Hepatocyte (in vitro differentiated cells): ENCODE data around the gene CETP. TPM values are rescaled to one million over a fixed set of nuclear protein-coding genes. Genes with fewer than 3 reads are reported as not detected.

Experiments used
- DNase-seq: peaks from one replicate; pipeline ENCODE4 v3.0.0-alpha.2; 2016; ENCODE audit warnings: low spot score
- H2AFZ ChIP-seq: fragments of 200-600 bp; sonication (generic); 2 replicates; pipeline ENCODE4 v1.6.0; 2016; ENCODE audit warnings: antibody characterized with exemption, mild to moderate bottlenecking
- H3K27ac ChIP-seq: fragments of 200-600 bp; sonication (generic); 2 replicates; pipeline ENCODE4 v1.5.1; 2016; ENCODE audit warnings: mild to moderate bottlenecking
- H3K27me3 ChIP-seq: fragments of 200-600 bp; sonication (generic); 2 replicates; pipeline ENCODE4 v1.6.1; 2016
- H3K36me3 ChIP-seq: fragments of 200-600 bp; sonication (generic); replicated peaks from 2 replicates; pipeline ENCODE4 v1.5.1; 2016; ENCODE audit warnings: low read depth; ENCODE audit not compliant: insufficient read depth
- H3K4me1 ChIP-seq: fragments of 200-600 bp; sonication (generic); 2 replicates; pipeline ENCODE4 v1.5.1; 2016; ENCODE audit warnings: mild to moderate bottlenecking, moderate library complexity; ENCODE audit not compliant: insufficient read depth
- H3K4me2 ChIP-seq: fragments of 200-600 bp; sonication (generic); 2 replicates; pipeline ENCODE4 v1.6.0; 2016
- H3K4me3 ChIP-seq: fragments of 200-600 bp; sonication (generic); 2 replicates; pipeline ENCODE4 v1.5.1; 2016; ENCODE audit warnings: mild to moderate bottlenecking
- H3K79me2 ChIP-seq: fragments of 200-600 bp; sonication (generic); 2 replicates; pipeline ENCODE4 v1.6.0; 2017; ENCODE audit warnings: mild to moderate bottlenecking
- H3K9me2 ChIP-seq: fragments of 200-600 bp; sonication (generic); replicated peaks from 2 replicates; pipeline ENCODE4 v1.6.0; 2017; ENCODE audit warnings: mild to moderate bottlenecking; ENCODE audit not compliant: insufficient read depth
- H3K9me3 ChIP-seq: fragments of 200-600 bp; sonication (generic); 2 replicates; pipeline ENCODE4 v1.5.1; 2016; ENCODE audit warnings: low read depth, mild to moderate bottlenecking
- H4K20me1 ChIP-seq: fragments of 200-600 bp; sonication (generic); 2 replicates; pipeline ENCODE4 v1.6.0; 2016; ENCODE audit warnings: mild to moderate bottlenecking; ENCODE audit not compliant: insufficient read depth, poor library complexity, severe bottlenecking
- EZH2 ChIP-seq: fragments of 200-600 bp; sonication (generic); IDR thresholded peaks from 2 replicates; pipeline ENCODE4 v1.6.1; 2016; ENCODE audit warnings: antibody characterized with exemption, mild to moderate bottlenecking, borderline replicate concordance
- EZH2phosphoT487 ChIP-seq: fragments of 200-600 bp; sonication (generic); IDR thresholded peaks from one replicate; pipeline ENCODE4 v1.6.1; 2018; ENCODE audit warnings: antibody characterized with exemption, mild to moderate bottlenecking, low read depth, moderate library complexity; ENCODE audit not compliant: unreplicated experiment, severe bottlenecking
- WGBS: methylation state at CpG from one replicate; pipeline ENCODE4 v1.1.6; 2016; ENCODE audit warnings: low lambda C conversion rate; ENCODE audit errors: missing lambda C conversion rate; 5-methylcytosine and 5-hydroxymethylcytosine counted together
- polyA plus RNA-seq: library from polyadenylated mRNA; unstranded; fragments of >200 nt; fragmentation: Nextera tagmentation; extraction: Ambion mirVana; gene quantifications from 2 replicates; pipeline ENCODE4 v1.2.1, GENCODE V29; 2016
- total RNA-seq: library from RNA; depleted of rRNA; stranded (reverse); fragments of >200 nt; gene quantifications from 2 replicates; pipeline ENCODE4 v1.2.3, GENCODE V29; 2014
- TF ChIP-seq, protein P1 (sequence below): fragments of 200-600 bp; sonication (generic); IDR thresholded peaks from 2 replicates; pipeline ENCODE4 v1.5.1; 2016; ENCODE audit warnings: antibody characterized with exemption, mild to moderate bottlenecking; ENCODE audit not compliant: poor library complexity

CETP gene
- total and polyA plus RNA-seq, 2 experiments from 2014 or later: not detected

DNA sequence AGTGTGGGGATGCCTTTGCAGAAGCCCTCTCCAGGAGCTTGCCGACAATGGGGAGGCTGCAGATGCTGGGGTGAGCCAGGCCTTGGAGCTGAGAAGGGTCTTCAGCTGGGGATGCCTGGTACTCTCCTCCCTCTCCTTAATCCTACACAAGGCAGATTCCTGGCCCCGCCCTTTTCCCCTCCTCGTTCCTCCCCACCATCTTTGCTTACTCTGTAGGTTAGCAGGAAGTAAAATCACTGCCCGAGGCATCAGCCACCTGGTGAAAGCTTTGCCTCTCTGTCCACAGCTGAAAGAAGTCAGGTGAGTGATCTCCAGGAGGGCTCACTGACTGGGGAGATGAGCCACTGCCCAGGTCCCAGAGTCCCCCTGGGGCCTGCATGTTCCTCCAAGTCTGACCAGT lies 66.3 kb downstream of the CETP start:
- Histone ChIP-seq H3K79me2 (no peaks in the 10 kb centered on the region), H3K9me2 (no peaks in the 10 kb centered on the region), H3K4me2 (no peak overlapping the region), H3K4me3 (no peak overlapping the region), H3K36me3 (no peaks in the 10 kb centered on the region), H3K27me3 (no peaks in the 10 kb centered on the region), H3K4me1 (no peaks in the 10 kb centered on the region), H3K9me3 (no peaks in the 10 kb centered on the region), H3K27ac (no peak overlapping the region), H2AFZ (no peak overlapping the region), H4K20me1 (no peaks in the 10 kb centered on the region)
- 69% methylated on average over 4 of the region's 4 CpGs for WGBS
- no peak for DNase-seq
- TF ChIP-seq EZH2: no peak
- TF ChIP-seq EZH2phosphoT487: no peak
- TF ChIP-seq, protein P1, sequence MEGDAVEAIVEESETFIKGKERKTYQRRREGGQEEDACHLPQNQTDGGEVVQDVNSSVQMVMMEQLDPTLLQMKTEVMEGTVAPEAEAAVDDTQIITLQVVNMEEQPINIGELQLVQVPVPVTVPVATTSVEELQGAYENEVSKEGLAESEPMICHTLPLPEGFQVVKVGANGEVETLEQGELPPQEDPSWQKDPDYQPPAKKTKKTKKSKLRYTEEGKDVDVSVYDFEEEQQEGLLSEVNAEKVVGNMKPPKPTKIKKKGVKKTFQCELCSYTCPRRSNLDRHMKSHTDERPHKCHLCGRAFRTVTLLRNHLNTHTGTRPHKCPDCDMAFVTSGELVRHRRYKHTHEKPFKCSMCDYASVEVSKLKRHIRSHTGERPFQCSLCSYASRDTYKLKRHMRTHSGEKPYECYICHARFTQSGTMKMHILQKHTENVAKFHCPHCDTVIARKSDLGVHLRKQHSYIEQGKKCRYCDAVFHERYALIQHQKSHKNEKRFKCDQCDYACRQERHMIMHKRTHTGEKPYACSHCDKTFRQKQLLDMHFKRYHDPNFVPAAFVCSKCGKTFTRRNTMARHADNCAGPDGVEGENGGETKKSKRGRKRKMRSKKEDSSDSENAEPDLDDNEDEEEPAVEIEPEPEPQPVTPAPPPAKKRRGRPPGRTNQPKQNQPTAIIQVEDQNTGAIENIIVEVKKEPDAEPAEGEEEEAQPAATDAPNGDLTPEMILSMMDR: no peak

DNA sequence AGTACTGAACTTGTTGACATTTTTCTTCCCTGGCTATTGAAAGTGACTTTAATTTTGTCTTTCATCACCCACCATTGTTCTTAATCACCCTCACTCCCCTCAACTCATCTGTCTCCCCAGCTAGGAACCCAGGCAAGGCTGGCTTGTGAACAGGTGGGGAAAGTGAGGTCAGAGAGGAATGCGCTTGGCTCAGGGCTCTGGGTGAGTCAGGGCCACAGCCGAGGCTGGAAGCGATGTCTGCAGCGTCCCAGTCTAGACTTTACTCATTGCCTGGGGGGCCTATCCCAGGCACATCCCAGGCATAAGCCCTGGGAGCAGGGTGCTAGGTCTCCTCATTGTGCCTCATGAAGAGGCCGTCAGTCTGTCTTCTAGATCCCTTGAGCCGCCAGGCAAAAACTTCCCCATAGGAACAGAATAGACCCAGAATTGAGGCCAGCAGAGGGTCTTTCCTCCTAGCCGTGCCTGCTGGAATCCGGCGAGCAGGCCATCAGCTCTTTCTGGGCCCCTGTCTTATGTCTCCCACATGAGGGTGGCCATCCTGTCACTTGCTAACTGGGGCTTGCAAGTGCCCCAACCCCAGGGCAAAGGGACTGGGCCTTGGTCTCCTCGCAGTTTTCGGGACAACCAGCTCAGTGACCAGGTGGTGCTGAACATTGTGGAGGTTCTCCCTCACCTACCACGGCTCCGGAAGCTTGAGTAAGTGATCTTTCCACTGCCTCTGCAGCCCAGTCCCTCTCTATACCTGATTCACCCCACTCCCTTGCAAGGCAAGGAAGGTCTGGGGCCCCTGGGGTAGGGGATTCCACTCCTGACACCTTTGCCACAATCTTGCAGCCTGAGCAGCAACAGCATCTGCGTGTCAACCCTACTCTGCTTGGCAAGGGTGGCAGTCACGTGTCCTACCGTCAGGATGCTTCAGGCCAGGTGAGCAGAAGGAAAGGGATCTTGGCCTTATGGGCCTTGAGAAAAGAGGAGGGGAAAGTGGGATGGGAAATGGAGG lies 67.7 kb downstream of the CETP start:
- WGBS: 90% methylated on average over 16 of the region's 16 CpGs
- Histone ChIP-seq H3K36me3 (no peaks in the 10 kb centered on the region), H3K27ac (no peak overlapping the region), H3K4me2 (no peak overlapping the region), H4K20me1 (no peaks in the 10 kb centered on the region), H3K4me1 (no peaks in the 10 kb centered on the region), H3K4me3 (no peak overlapping the region), H3K9me2 (no peaks in the 10 kb centered on the region), H2AFZ (no peak overlapping the region), H3K79me2 (no peaks in the 10 kb centered on the region), H3K27me3 (no peaks in the 10 kb centered on the region), H3K9me3 (no peaks in the 10 kb centered on the region)
- no peak for DNase-seq
- no peak for TF ChIP-seq EZH2phosphoT487
- no peak for TF ChIP-seq EZH2

DNA sequence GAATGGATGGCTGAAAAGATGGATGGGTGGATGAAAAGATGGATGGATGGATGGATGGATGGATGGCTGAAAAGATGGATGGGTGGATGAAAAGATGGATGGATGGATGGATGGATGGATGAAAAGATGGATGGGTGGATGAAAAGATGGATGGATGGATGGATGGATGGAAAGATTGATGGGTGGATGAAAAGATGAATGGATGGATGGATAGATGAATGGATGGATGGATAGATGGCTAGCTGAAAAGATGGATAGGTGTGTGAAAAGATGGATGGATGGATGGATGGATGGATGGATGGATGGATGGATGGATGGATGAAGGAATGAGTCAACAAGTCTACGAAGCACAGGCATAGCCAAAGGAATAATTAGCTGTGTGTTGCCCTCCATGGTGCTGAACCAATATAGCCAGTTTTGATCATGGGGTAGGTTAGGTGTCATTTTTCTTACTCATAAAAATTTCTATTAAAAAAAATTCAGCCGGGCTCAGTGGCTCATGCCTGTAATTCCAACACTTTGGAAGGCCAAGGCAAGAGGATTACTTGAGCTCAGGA lies 68.7 kb downstream of the CETP start:
- H4K20me1 ChIP-seq: no peaks in the 10 kb centered on the region
- 84% methylated on average over 2 of the region's 2 CpGs for WGBS

More for the DNA sequence above, 68.7 kb downstream of the CETP start:
- Histone ChIP-seq H3K27me3 (no peaks in the 10 kb centered on the region), H3K4me3 (no peak overlapping the region), H3K9me2 (no peaks in the 10 kb centered on the region), H3K4me2 (no peak overlapping the region), H3K79me2 (no peaks in the 10 kb centered on the region), H3K27ac (no peak overlapping the region), H3K4me1 (no peaks in the 10 kb centered on the region), H3K36me3 (no peaks in the 10 kb centered on the region), H2AFZ (no peak overlapping the region), H3K9me3 (no peaks in the 10 kb centered on the region)
- DNase-seq: no peak
- no peak for TF ChIP-seq EZH2
- no peak for TF ChIP-seq EZH2phosphoT487
- TF ChIP-seq, protein P1: no peak
